Calu3 (cell line): ENCODE data around the gene RGSL1. TPM values are rescaled to one million over a fixed set of nuclear protein-coding genes. Genes with fewer than 3 reads are reported as not detected.

Source experiments
- BruUV-seq: library from RNA; stranded (reverse); fragments of 400-500 nt; replicated peaks from 2 replicates; lab custom pipeline; 2021; lab: Mats Ljungman, UMichigan
- CTCF ChIA-PET: fragments of 300-600 bp; sonication (Branson Sonifier 250); formaldehyde crosslinking; loops from one replicate; lab custom pipeline; 2022; ENCODE audit warnings: antibody characterized with exemption; lab: Charles Lee
- DNase-seq: peaks from one replicate; pipeline ENCODE4 v3.0.0; 2022
- H3K27ac Mint-ChIP-seq: one replicate; pipeline ENCODE4 v1.8.0; 2022; ENCODE audit warnings: mixed read lengths; ENCODE audit not compliant: unreplicated experiment
- H3K27me3 Mint-ChIP-seq: one replicate; pipeline ENCODE4 v1.8.0; 2022; ENCODE audit warnings: mixed read lengths; ENCODE audit not compliant: unreplicated experiment
- H3K36me3 Mint-ChIP-seq: one replicate; pipeline ENCODE4 v1.8.0; 2022; ENCODE audit warnings: mild to moderate bottlenecking, moderate library complexity, mixed read lengths; ENCODE audit not compliant: insufficient read depth, unreplicated experiment
- H3K4me1 Mint-ChIP-seq: one replicate; pipeline ENCODE4 v1.8.0; 2022; ENCODE audit warnings: mild to moderate bottlenecking, low read depth, mixed read lengths; ENCODE audit not compliant: unreplicated experiment
- H3K4me3 Mint-ChIP-seq: one replicate; pipeline ENCODE4 v1.8.0; 2022; ENCODE audit warnings: mild to moderate bottlenecking, low read depth, moderate library complexity, mixed read lengths; ENCODE audit not compliant: unreplicated experiment
- H3K9me3 Mint-ChIP-seq: one replicate; pipeline ENCODE4 v1.8.0; 2022; ENCODE audit warnings: low read depth, mixed read lengths; ENCODE audit not compliant: unreplicated experiment
- CTCF ChIP-seq: fragments of 200-600 bp; IDR thresholded peaks from one replicate; pipeline ENCODE4 v1.8.0; 2022; ENCODE audit warnings: antibody characterized with exemption; ENCODE audit not compliant: unreplicated experiment
- intact Hi-C: fragments of 100-400 bp; cut with micrococcal nuclease; formaldehyde crosslinking; loops from one replicate; pipeline ENCODE4 v1.10.0; 2022; ENCODE audit not compliant: unreplicated experiment
- total RNA-seq: library from RNA; stranded (reverse); gene quantifications from 2 replicates; pipeline ENCODE4 v1.2.3, GENCODE V29; 2022

Gene RGSL1
- total RNA-seq, 1 experiment from 2014 or later = not detected

GRCh38 chr1:182495002-182495401 is 45.1 kb downstream of the RGSL1 start:
- Mint-ChIP-seq H3K4me1 (no peaks in the 10 kb centered on the region), H3K4me3 (no peak overlapping the region), H3K27me3 (peaks cover 15% of the 10 kb centered on the region), H3K36me3 (no peaks in the 10 kb centered on the region), H3K27ac (no peak overlapping the region), H3K9me3 (no peaks in the 10 kb centered on the region)
- intact Hi-C loops = no loop called here
- CTCF ChIA-PET = no interaction called here
- no TSS peak for BruUV-seq
- DNase-seq = no peak
- no peak for TF ChIP-seq CTCF

- BruUV-seq = no TSS peak
- H3K9me3 Mint-ChIP-seq = no peaks in the 10 kb centered on the region
- TF ChIP-seq CTCF = no peak
- H3K27ac Mint-ChIP-seq = no peak overlapping the region
- intact Hi-C loops = no loop called here
- peaks cover 15% of the 10 kb centered on the region for H3K27me3 Mint-ChIP-seq
- CTCF ChIA-PET = no interaction called here
- H3K4me3 Mint-ChIP-seq = no peak overlapping the region
- no peak for DNase-seq
- no peaks in the 10 kb centered on the region for H3K36me3 Mint-ChIP-seq
- H3K4me1 Mint-ChIP-seq = no peaks in the 10 kb centered on the region
Measured at GRCh38 chr1:182495693-182496092, 45.7 kb downstream of the RGSL1 start.

GRCh38 chr1:182507685-182508084 is 57.7 kb downstream of the RGSL1 start:
- peaks cover 3% of the 10 kb centered on the region for H3K9me3 Mint-ChIP-seq
- TF ChIP-seq CTCF = no peak
- BruUV-seq = no TSS peak
- CTCF ChIA-PET = interaction anchor here (0.6 kb wide), 1 partner anchor 16 kb away, joined by 5 read pairs; no protein-coding TSS in a partner anchor
- peak; percentile 48 for DNase-seq
- no peaks in the 10 kb centered on the region for H3K4me1 Mint-ChIP-seq
- no peaks in the 10 kb centered on the region for H3K36me3 Mint-ChIP-seq
- no peak overlapping the region for H3K27ac Mint-ChIP-seq
- no peak overlapping the region for H3K4me3 Mint-ChIP-seq
- intact Hi-C loops = no loop called here
- H3K27me3 Mint-ChIP-seq = peaks cover 24% of the 10 kb centered on the region

GRCh38 chr1:182515556-182515955 is 65.6 kb downstream of the RGSL1 start:
- peaks cover 62% of the 10 kb centered on the region for H3K27me3 Mint-ChIP-seq
- no peaks in the 10 kb centered on the region for H3K36me3 Mint-ChIP-seq
- H3K4me1 Mint-ChIP-seq = no peaks in the 10 kb centered on the region
- CTCF ChIA-PET = no interaction called here
- intact Hi-C loops = no loop called here
- no peak for TF ChIP-seq CTCF
- H3K9me3 Mint-ChIP-seq = no peaks in the 10 kb centered on the region
- no peak for DNase-seq
- no TSS peak for BruUV-seq
- no peak overlapping the region for H3K27ac Mint-ChIP-seq
- no peak overlapping the region for H3K4me3 Mint-ChIP-seq
